GM10847 (cell line): ENCODE data around the gene SGMS2.

Source experiments
- POLR2A ChIP-seq: IDR thresholded peaks from 2 replicates; pipeline ENCODE4 v1.6.1; 2011; ENCODE audit not compliant: insufficient read length; ENCODE audit errors: extremely low read depth

The SGMS2 gene

GRCh38 chr4:107876099-107876498 lies 51.4 kb downstream of the SGMS2 start:
- TF ChIP-seq POLR2A = no peak

- no peak for TF ChIP-seq POLR2A
Measured at GRCh38 chr4:107877361-107877760, 52.6 kb downstream of the SGMS2 start.

GRCh38 chr4:107885865-107886264 lies 61.1 kb downstream of the SGMS2 start:
- TF ChIP-seq POLR2A = no peak

DNA sequence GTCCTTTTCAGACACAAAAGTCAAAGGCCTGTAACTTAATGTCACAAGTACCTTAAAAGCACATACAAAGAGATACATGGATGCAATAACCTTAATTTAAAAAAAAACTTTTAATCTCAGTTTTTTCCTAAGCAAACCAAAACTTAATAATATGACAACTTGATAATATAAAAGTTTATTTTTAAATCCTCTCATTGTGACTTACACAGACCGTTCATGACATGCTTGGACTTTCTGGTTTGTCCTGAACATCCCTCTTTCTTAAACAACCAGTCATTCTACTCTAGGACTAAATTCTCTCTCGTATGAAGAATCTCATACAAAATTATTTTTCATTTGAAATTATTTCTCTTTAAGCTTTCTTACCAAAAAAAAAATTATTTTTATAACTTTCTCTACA lies 63.5 kb downstream of the SGMS2 start:
- no peak for TF ChIP-seq POLR2A

GRCh38 chr4:107890779-107891178 lies 66.0 kb downstream of the SGMS2 start:
- TF ChIP-seq POLR2A = no peak

- no peak for TF ChIP-seq POLR2A
Measured at GRCh38 chr4:107891299-107891698, 66.6 kb downstream of the SGMS2 start.

- no peak for TF ChIP-seq POLR2A
Measured at GRCh38 chr4:107893171-107894137, 68.7 kb downstream of the SGMS2 start.

DNA sequence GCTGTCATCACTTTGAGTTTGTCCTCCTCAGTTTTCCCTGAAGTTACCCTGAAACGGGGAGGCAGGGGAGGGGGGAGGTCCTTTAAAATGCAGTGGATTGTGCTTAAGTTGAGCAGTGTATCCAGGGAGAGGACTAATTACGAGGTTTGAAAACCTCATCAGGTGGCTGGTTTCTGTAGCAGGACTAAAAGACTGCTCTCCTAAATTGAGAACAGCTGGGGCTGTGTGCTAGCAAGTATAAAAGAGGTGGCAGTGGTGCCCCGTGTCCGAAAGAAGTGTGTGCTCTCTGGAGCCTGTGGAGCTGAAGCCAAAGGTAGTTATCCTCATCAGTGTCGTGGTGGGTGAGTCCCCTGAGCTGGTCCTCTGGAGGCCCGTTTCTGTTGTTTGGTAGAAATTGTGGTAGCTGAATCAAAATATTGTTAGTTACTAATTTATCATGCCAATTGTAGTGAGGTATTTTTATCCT lies 69.4 kb downstream of the SGMS2 start:
- TF ChIP-seq POLR2A = no peak

DNA sequence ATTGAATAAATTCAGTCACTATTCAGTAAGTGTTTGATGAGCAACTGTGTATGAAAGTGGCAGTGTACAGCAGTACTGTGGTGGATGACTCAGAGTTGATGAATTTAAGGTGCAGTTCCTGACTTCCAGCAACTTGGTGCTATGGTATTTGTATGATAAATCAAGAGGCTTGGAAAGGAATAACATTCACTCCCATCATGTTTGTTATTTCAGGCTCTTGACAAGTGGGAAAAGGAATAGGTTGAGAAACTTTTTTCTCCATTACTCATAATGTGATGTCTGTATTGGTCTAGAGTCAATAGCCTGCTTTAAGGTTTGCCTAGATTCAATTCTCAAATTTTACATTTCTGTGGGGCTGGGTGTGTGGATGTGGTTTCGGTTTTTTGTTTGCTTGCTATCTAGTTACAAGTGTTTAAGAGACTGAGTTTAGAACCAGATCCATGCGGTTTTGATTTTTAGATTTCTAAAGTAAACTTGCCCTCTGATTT lies 71.5 kb downstream of the SGMS2 start:
- TF ChIP-seq POLR2A = no peak

DNA sequence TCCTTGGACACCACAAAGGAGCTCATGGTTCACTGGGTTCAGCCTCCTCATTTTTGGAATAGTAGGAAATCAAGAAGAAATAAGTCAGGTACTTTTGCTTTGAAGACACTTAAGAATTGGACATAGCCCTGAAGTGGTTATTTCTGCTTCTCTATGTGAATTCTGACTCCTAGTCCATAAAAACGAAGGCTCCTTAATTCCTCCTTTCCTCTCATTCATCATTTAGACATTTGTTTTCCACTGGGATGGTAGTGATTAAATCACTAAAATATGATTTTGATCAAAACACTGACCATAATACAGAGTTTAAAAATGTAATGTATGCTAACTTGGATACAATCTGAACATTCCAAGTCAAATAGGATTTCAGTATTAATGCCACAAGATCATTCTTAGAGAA lies 71.9 kb downstream of the SGMS2 start:
- no peak for TF ChIP-seq POLR2A

- no peak for TF ChIP-seq POLR2A
Measured at GRCh38 chr4:107897823-107898222, 73.1 kb downstream of the SGMS2 start.

DNA sequence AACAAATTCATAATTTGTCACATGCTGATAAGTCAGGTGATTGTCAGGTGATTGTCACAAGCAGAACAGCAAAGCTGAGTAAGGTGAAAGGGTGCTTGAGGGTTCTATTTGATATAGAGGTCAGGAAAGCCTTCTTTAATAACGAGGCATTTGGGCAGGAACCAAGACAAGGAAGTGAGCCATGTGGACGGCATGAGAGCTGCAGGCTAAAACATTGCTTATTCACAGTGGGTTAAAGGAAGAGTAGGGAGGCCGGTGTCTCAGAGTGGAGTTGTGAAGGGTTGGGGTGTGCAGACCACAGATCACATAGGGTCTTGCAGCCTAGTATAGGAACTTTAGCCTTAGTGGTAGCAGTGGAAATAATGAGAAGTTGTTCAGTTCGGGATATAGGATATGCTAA lies 75.3 kb downstream of the SGMS2 start:
- TF ChIP-seq POLR2A = no peak

- no peak for TF ChIP-seq POLR2A
Measured at GRCh38 chr4:107900508-107900907, 75.8 kb downstream of the SGMS2 start.

GRCh38 chr4:107901213-107901934 lies 76.6 kb downstream of the SGMS2 start:
- TF ChIP-seq POLR2A = no peak

DNA sequence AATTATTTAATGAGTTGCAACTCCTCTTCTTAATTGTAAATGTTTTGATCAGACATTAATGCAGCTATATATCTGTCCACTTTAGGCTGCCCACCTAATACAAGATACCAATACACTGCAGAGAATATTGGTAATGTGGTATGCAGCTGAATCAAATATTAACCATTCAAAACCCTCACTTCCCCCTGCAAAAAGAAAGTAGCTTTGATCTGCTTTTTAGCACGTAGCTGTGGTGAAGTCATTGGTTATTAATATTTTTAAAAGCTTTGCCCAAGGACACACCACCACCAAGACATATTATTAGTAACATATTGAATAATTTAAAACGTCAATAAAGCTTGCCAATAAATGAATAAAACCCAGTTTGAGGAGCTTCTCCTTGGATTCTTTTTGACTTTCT lies 78.0 kb downstream of the SGMS2 start:
- TF ChIP-seq POLR2A = no peak
